Activated T-helper 1 cell treated with Interleukin-2 at 50 U/mL for 16 hours (primary cell): Measurements from ENCODE around the gene OR8I2.
"Not testable (repeated sequence)": the region's sequence is repeated elsewhere in the genome, so short reads cannot be mapped to it uniquely, and the experiment has no call there.

Experiments
- DNase-seq: peaks from one replicate; pipeline ENCODE4 v3.0.0-alpha.2; 2020; ENCODE audit warnings: low read depth

Gene OR8I2

DNA sequence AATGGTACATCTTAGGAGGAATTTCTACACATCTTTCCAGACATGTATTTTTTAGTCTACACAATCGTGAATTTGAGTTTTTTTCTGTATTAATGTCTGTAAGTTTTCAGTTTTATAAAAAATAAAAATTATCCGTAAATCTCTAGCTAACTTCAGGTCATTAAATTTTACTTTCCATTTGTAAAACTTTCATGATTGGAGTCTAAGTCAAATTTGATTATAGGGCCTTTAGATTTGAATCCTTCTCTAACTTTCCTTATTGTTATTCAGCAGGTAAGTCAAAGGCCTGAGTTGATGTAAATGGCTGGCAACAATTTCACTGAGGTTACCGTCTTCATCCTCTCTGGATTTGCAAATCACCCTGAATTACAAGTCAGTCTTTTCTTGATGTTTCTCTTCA, at the start of gene OR8I2:
TSS of gene OR8I2 (plus strand) at position 301 of the 400 bp plus-strand sequence. CDS start at position 301, 0 bp downstream.
- no peak for DNase-seq

DNA sequence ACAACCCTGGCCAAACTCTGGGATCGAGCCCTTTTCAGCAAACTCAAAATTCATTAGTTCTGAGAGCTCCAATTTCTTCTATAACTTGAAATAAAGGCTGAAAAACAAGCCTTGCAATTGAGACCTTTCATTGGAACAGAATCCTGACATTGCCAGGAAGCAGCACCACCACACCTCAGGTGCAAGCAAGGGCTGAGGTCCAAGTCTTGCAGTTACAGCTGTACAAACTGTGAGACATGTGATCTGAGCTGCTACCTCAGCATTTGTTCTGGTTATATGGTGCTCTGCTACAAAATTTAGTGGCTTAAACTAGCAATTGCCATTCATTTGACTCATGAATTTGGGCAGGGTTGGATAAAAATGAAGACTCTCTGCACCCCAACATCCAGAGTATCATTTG, 47.6 kb upstream of the OR8I2 start:
- no peak for DNase-seq

DNA sequence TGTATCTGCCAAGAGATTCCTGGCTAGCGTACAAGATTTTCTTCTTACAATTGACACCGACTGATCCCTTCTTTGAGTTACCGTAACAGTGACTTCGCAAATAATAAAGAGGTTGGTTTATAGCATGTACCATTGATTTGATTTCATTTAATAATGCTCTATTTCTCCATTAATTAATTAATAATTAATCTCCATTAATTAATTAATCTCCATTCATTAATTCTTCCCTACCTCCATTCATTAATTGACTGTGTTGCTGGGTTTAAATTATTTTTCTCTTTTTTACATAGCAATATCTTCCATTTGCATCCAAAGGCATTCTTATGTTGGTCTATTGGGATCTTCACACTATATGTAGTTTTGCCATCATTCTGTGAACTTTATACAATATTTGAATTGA, 44.6 kb upstream of the OR8I2 start:
- no peak for DNase-seq

DNA sequence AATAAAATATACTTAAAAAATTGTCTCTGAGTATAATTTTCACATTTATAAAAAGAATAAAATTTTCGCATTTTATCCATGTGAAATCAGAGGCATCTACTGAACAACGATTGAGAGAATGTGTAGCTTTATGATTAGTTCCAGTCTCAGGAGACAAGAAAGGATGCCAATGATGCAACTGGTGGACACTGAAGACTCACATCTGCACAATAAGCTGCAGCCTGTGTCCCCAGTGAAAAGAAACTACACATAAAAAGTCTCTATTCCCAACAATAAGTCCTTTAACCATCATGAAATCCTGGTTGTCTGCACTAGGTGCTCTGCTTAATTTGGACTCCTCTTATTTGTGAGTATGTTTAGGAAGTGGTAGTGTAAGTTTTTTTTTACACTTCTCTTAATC, 43.6 kb upstream of the OR8I2 start:
- no peak for DNase-seq

DNA sequence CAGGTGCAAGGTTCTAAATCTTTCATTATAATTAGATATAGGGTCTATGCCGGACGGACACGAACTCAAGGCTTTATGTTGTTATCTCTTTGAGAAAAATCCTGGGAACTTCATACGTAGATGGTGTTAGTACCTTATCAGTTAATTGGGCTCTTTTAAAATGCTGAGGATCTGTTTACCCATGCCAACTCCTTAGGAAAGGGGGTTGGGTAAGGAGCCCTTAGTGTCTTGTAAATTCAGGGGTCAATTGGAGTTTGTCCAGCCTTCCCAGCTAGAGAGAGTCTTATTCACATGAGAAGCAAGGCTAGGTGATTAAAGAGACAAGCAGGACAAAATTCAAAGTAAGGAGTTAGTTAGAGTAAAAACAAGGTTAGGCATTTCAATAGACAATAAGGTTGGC, 36.7 kb upstream of the OR8I2 start:
- not testable (repeated sequence) for DNase-seq

DNA sequence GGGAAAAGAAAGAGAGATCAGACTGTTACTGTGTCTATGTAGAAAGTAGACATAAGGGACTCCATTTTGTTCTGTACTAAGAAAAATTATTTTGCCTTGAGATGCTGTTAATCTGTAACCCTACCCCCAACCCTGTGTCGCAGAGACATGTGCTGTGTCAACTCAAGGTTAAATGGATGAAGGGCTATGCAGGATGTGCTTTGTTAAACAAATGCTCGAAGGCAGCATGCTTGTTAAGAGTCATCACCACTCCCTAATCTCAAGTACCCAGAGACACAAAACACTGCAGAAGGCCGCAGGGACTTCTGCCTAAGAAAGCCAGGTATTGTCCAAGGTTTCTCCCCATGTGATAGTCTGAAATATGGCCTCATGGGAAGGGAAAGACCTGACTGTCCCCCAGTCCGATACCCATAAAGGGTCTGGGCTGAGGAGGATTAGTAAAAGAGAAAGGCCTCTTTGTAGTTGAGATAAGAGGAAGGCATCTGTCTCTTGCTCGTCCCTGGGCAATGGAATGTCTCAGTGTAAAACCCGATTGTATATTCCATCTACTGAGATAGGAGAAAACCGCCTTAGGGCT, 35.4 kb upstream of the OR8I2 start:
- not testable (repeated sequence) for DNase-seq

DNA sequence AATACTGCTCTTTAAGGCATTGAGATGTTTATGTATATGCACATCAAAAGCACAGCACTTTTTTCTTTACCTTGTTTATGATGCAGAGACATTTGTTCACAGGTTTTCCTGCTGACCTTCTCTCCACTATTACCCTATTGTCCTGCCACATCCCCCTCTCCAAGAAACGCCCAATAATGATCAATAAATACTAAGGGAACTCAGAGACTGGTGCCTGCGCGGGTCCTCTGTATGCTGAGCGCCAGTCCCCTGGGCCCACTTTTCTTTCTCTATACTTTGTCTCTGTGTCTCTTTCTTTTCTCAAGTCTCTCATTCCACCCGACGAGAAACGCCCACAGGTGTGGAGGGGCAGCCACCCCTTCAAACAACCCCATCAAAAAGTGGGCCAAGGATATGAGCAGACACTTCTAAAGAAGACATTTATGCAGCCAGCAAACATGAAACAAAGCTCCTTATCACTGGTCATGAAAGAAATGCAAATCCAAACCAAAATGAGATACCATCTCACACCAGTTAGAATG, 34.8 kb upstream of the OR8I2 start:
- DNase-seq = not testable (repeated sequence)

DNA sequence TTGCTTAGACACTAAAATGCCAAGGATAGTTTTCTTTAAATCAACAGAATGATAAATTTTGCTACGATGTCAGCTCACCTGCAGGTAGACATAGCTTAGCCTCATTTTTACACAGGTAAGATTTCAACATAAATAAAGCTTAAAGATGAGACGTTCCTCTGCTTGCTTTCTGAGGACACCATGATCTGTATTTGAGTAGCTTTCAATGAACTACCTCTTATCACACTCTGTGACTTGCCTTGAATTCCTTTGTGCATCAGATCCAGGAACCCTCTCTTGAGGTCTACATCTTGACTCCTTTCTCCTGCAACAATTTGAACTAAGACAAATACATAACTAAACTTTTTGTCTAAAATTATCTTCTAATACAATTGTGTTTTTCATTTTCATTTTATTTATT, 26.1 kb upstream of the OR8I2 start:
- no peak for DNase-seq

DNA sequence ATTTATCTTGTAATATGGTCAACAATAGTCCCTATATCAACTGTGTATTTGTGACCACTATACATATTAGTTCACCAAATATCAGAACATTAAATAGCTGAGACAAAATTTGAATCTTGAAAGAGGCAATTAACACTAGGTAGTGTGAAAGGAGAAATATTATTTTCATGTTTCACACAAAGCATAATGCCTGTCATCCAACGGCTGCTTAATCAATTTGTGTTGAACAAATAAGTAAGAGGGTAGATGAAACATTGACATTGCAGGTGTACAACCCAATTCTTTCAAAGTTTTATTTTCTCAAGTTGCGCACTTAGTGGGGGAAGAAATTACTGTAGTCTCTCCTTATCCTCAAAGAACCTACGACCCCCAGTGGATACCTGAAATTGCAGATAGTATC, 3.4 kb upstream of the OR8I2 start:
- DNase-seq = no peak

DNA sequence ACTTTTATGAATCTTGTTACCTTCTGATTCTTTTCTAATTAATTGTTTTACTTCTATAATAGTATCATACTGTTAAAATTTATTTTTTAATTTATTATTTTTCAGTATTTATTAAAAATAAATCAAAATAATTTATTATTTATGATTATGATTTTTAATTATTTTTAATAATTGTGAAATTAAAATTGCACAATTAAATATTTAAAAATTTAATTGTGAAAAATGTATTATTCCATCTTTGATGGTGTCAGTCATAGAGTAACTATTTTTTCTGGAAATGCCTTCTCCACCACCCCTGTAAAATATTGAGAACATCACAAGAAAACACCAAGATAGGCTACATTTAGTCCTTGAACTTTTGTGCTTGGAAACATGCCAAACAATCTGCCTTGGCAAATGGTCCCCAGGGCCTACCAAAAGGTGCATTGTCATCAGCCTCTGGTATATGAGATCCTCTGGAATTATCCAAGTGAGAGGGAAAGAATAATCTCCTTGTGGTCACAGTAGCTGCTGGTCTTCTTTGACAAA, 10.2 kb downstream of the OR8I2 start, which contains the start of gene OR8H2:
TSS of gene OR8H2 (plus strand) at position 478 of the 528 bp plus-strand sequence. CDS start 1,356 bp downstream, outside the sequence.
- no peak for DNase-seq

DNA sequence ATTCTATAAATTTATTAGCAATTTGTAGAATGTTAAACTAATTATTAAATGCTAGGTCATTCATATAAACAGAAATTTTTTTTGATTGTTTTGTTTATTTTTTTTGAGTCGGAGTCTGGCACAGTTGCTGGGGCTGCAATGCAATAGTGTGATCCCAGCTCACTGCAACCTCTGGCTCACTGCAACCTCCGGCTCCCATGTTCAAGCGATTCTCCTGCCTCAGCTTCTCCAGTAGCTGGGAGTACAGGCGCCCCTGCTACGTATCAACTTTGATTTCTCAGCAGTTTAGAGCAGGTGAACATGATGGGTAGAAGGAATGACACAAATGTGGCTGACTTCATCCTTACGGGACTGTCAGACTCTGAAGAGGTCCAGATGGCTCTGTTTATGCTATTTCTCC, 29.0 kb downstream of the OR8I2 start, which contains the start of gene OR8H3:
TSS of gene OR8H3 (plus strand) at position 301 of the 400 bp plus-strand sequence. CDS start at position 301, 0 bp downstream.
- no peak for DNase-seq

DNA sequence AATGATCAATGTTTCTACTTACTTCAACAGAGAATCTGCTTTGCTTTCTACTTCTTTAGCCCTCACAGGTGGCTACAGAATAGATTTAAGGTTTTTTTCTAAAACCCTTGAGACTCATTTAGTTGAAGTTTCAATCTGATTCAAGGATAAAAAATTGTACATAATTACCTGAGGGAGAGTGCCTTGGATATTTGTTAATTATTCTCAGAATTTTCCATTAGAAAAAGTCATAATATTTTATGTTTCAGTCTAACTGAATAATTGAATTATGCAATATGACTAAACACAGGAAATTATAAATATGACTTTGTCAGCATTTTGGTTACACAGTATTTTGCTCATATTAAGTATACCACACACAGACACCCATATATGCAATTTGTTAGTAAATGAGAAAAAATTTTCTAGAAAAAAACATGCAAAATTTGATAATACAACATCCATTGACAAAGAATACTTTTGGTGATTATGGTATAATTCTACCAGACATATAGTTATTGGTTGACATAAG, 47.1 kb downstream of the OR8I2 start, which contains the start of gene OR8J3:
TSS of gene OR8J3 (minus strand) at position 51 of the 511 bp plus-strand sequence. CDS start 2,483 bp downstream, outside the sequence.
- DNase-seq = no peak

DNA sequence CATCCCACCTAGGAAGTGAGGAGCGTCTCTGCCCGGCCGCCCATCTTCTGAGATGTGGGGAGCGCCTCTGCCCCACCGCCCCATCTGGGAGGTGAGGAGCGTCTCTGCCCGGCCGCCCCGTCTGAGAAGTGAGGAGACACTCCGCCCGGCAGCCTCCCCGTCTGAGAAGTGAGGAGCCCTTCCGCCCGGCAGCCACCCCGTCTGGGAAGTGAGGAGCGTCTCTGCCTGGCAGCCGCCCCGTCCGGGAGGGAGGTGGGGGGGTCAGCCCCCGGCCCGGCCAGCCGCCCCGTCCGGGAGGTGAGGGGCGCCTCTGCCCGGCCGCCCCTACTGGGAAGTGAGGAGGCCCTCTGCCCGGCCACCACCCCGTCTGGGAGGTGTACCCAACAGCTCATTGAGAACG, 50.6 kb downstream of the OR8I2 start:
- DNase-seq = not testable (repeated sequence)
